Measurements from ENCODE around the gene MVK. TPM values are rescaled to one million over a fixed set of nuclear protein-coding genes. Genes with fewer than 3 reads are reported as not detected.
A peak's percentile ranks its signal among the peaks of the same experiment; 100 is the strongest.

MVK gene
- total RNA-seq, 1 experiment from 2014 or later: 50.8 TPM

- H3K4me2 ChIP-seq: no peak overlapping the region
- peaks cover 5% of the 10 kb centered on the region; the same call in 1 of the 2 replicates for H3F3A ChIP-seq (ENCODE audit: insufficient read depth, low read depth)
- TSS peak; percentile 24 for BruUV-seq (replicated peaks)
- H3K9me3 ChIP-seq (ENCODE audit: insufficient read depth, low read depth): no peaks in the 10 kb centered on the region
- H3K27ac ChIP-seq: no peak overlapping the region
- no peak overlapping the region for H2AFZ ChIP-seq
- H3K9me2 ChIP-seq (ENCODE audit: insufficient read depth): no peaks in the 10 kb centered on the region
- H3K4me1 ChIP-seq (replicated peaks; ENCODE audit: insufficient read depth): no peaks in the 10 kb centered on the region
- CTCF ChIA-PET: interaction anchor here (0.6 kb wide), 1 partner anchor 123 kb away, joined by 3 read pairs; no protein-coding TSS in a partner anchor
- intact Hi-C loops (cut with micrococcal nuclease; ENCODE audit: unreplicated experiment): loop anchor here (5.0 kb wide), 1 partner anchor 248 kb away; no protein-coding TSS in a partner anchor
- H3K79me2 ChIP-seq (ENCODE audit: low read depth): no peaks in the 10 kb centered on the region
- POLR2A ChIA-PET (ENCODE audit: unreplicated experiment): no interaction called here
- TF ChIP-seq CTCF (conservative IDR thresholded peaks at IDR 0.05): no peak
- DNase-seq: no peak
- H3K4me3 ChIP-seq: no peak overlapping the region
- H4K20me1 ChIP-seq (ENCODE audit: insufficient read depth): no peaks in the 10 kb centered on the region
- H3K36me3 ChIP-seq (ENCODE audit: low read depth): no peaks in the 10 kb centered on the region
- H3K27me3 ChIP-seq (ENCODE audit: insufficient read depth, low read depth): no peaks in the 10 kb centered on the region
Observed at GRCh38 chr12:109599087-109599486, 25.5 kb downstream of the MVK start.

- intact Hi-C loops (cut with micrococcal nuclease; ENCODE audit: unreplicated experiment): no loop called here
- H3K9me2 ChIP-seq (ENCODE audit: insufficient read depth): no peaks in the 10 kb centered on the region
- H2AFZ ChIP-seq: no peak overlapping the region
- no peak for DNase-seq
- CTCF ChIA-PET: interaction anchor here (0.5 kb wide), 1 partner anchor 830 kb away, joined by 3 read pairs; no protein-coding TSS in a partner anchor
- no peaks in the 10 kb centered on the region for H3K27me3 ChIP-seq (ENCODE audit: insufficient read depth, low read depth)
- H4K20me1 ChIP-seq (ENCODE audit: insufficient read depth): no peaks in the 10 kb centered on the region
- H3K4me2 ChIP-seq: no peak overlapping the region
- no peaks in the 10 kb centered on the region for H3K79me2 ChIP-seq (ENCODE audit: low read depth)
- POLR2A ChIA-PET (ENCODE audit: unreplicated experiment): interaction anchor here (0.6 kb wide), 1 partner anchor 14 kb away, joined by 5 read pairs; no protein-coding TSS in a partner anchor
- no peak for TF ChIP-seq EZH2 (IDR thresholded peaks at IDR 0.05; ENCODE audit: low read depth)
- no peak for TF ChIP-seq CTCF (conservative IDR thresholded peaks at IDR 0.05)
- H3F3A ChIP-seq (ENCODE audit: insufficient read depth, low read depth): no peaks in the 10 kb centered on the region; the same call in 1 of the 2 replicates
- no peak overlapping the region for H3K4me3 ChIP-seq
- no peaks in the 10 kb centered on the region for H3K9me3 ChIP-seq (ENCODE audit: insufficient read depth, low read depth)
- no peaks in the 10 kb centered on the region for H3K36me3 ChIP-seq (ENCODE audit: low read depth)
- BruUV-seq (replicated peaks): no TSS peak
- no peak overlapping the region for H3K27ac ChIP-seq
- H3K4me1 ChIP-seq (replicated peaks; ENCODE audit: insufficient read depth): no peaks in the 10 kb centered on the region
Observed at GRCh38 chr12:109600481-109600880, 26.9 kb downstream of the MVK start.

GRCh38 chr12:109600995-109601394 is 27.4 kb downstream of the MVK start:
- Histone ChIP-seq H3K4me2 (no peak overlapping the region), H3F3A (ENCODE audit: insufficient read depth, low read depth) (no peaks in the 10 kb centered on the region; the same call in 1 of the 2 replicates), H3K4me3 (no peak overlapping the region), H3K27ac (no peak overlapping the region), H3K9me3 (ENCODE audit: insufficient read depth, low read depth) (no peaks in the 10 kb centered on the region), H4K20me1 (ENCODE audit: insufficient read depth) (no peaks in the 10 kb centered on the region), H3K36me3 (ENCODE audit: low read depth) (no peaks in the 10 kb centered on the region), H3K4me1 (replicated peaks; ENCODE audit: insufficient read depth) (no peaks in the 10 kb centered on the region), H2AFZ (no peak overlapping the region), H3K27me3 (ENCODE audit: insufficient read depth, low read depth) (no peaks in the 10 kb centered on the region), H3K79me2 (ENCODE audit: low read depth) (no peaks in the 10 kb centered on the region), H3K9me2 (ENCODE audit: insufficient read depth) (no peaks in the 10 kb centered on the region)
- no TSS peak for BruUV-seq (replicated peaks)
- TF ChIP-seq CTCF (conservative IDR thresholded peaks at IDR 0.05): no peak
- no peak for TF ChIP-seq EZH2 (IDR thresholded peaks at IDR 0.05; ENCODE audit: low read depth)
- POLR2A ChIA-PET (ENCODE audit: unreplicated experiment): no interaction called here
- intact Hi-C loops (cut with micrococcal nuclease; ENCODE audit: unreplicated experiment): no loop called here
- CTCF ChIA-PET: interaction anchor here (0.5 kb wide), 1 partner anchor 830 kb away, joined by 3 read pairs; no protein-coding TSS in a partner anchor
- no peak for DNase-seq

Measured in PC-9 (cell line).